ENCODE measurements around the gene SMIM35.

SMIM35 gene

DNA sequence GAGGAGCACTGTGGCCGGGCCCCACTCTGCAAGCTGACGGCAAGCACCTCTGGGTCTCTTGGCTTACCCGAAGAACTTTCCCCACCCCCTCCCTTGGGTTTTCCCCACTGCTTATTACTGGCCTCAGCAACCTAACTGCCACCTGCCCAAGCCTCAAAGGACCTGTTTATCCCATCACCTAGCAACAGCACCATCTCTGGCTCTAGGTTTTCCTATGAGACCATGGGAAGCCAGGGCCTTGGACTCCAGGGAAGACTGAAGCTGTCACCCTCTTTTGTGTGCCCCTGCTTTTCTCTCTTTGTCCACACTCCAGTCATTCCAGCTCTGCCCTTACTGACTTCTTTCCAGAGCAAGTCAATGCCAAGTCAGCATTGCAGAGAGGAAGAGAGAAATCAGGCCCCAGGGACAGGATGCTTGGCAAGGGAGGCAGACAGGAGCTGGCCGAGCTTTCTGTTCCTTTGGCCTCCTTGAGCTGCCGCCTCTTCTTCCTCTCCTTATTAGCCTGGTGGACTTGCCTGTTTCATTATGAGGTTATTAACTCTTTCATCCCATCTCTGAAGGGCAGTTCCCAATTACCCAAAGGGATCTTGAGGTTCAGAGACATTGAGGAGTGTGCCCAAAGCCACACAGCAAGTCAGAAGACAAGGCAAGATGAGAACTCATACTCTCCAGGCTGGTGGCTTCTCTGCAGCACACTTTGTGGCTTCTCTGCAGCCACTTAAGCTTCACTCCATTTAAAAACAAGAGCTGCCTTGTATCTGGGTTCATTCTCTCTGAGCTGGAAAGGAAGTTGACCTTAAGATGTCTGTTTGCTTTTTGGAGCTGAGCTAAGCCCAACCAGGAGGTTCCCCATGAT lies at the start of gene SMIM35:
Gene SMIM35, minus strand, starts transcription at position 51 of the 856 bp plus-strand sequence. CDS start 206 bp downstream, outside the sequence.
- no peak for ATAC-seq

DNA sequence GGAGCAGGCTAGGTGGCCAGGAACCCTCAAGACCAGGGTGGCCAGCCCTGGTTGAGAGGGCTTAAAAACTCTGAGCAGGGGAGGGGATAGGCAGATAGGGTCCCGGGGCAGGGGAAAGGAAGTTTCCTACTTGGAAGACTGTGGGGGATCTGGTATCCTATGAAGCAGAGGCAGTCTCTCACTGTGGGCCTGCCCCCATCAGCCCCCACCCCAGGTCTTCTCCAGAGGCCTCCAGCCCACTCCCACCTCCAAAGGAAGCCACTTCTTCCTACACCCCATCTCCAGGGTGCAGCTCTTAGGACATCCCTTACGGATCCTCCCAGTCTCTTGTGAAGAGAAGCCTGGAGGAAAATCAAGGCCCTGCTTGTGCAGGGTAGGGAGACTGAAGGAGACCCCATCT lies 49.6 kb upstream of the SMIM35 start:
- no peak for ATAC-seq

DNA sequence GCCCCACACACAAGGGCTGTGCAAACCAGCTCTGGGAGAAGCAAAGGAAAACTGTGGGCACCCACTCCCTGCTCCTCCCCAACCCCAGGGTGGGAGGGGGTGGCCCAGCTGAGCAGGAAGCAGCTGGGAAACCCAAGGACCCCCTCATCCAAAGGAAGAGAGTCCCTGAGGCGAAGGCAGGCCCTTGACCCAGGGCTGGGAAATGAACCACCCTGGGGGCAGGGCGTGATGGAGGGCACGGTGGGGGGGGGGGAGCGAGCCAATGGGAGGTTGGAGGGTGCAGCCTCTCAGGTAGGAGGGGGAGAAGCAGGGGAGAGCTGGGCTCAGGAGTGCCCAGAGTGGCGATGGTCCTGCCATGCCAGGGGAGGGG lies 49.0 kb upstream of the SMIM35 start:
- ATAC-seq: no peak

DNA sequence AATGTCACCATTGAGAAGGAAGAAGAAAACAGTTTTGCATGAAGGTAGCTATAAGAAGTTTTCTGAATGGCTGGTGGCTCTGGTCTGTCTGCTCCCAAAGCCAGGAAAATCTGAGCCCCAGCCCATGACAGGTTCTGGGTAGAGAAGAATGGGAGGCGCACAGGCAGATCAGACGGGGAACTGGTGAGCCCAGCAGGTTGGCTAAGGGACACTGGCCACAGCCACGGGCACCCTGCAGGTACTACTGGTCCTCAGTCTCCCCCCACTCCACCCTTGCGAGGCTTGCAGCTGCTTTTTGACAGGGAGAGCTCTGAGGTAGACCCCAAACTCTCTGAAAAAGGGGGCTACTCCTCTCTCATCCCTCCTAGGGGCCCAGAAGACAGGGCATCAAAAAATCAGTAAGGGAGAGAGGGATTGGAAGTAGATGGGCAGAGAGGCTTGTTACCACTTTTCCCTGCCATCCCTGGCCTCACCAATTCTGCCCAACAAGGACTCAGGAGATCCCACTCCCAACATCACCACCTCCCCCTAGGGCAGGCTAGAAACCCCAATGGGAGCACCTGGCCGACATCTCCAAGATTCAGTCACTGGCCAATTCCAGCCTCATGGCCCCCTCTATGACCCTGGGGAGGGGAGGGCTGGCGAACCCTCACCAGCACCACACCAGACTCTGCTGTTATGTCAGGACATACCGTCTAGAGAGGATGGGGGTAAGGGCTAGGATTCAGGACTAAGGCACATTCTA lies 48.5 kb upstream of the SMIM35 start:
- ATAC-seq: no peak

DNA sequence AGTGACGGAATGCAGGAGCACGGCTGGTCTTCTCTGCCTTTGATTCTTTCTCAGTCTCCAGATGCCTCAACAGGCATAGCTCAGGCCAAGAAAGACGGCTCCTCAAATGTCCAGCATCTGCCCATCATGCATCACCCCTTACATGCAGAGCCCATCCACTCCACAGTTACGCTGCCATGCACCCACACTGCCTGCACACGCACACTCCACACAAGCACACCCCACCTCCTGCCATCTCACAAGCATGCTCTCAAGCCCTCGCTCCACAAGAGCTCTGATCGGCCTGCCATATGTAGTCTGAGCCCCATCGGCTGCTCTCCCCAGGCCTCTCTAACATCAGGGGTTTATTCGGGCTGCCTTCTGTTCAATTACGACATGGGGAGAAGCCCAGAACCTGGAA lies 47.1 kb upstream of the SMIM35 start:
- no peak for ATAC-seq

DNA sequence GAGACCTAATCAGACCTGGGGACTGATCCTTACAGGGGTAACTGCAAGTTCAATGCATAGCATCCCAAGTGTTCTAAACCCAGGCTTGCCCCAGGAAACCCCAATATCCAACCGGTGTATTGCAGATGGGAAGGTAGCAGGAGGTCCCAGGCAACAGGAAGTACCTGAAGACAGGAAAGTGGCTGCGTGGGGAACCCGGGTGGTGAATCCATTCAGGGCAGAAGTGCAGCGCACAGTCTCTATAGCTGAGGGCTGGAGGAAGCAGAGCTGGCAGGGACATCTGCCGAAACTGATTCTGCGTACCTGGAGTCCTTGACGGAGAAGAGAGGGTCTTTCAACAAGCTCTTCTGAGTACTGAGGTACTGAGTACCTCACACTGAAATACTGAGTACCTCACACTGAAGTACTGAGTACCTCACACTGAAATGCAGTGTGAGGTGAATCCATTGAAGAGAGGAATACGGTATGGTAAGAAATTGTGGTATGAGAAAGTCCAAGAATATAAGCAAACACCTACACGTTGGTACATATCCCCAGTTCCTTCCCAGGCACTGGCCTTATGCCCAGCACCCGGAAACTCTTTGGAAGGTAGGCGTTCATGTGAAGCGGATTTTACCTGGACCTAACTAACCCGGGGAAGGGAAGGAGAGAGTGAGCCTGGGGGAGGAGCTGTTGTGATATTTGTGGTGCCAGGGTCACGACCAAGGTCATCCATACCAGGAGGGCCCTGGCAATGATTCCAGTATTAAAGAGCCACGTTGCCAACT lies 45.8 kb upstream of the SMIM35 start:
- ATAC-seq: no peak

DNA sequence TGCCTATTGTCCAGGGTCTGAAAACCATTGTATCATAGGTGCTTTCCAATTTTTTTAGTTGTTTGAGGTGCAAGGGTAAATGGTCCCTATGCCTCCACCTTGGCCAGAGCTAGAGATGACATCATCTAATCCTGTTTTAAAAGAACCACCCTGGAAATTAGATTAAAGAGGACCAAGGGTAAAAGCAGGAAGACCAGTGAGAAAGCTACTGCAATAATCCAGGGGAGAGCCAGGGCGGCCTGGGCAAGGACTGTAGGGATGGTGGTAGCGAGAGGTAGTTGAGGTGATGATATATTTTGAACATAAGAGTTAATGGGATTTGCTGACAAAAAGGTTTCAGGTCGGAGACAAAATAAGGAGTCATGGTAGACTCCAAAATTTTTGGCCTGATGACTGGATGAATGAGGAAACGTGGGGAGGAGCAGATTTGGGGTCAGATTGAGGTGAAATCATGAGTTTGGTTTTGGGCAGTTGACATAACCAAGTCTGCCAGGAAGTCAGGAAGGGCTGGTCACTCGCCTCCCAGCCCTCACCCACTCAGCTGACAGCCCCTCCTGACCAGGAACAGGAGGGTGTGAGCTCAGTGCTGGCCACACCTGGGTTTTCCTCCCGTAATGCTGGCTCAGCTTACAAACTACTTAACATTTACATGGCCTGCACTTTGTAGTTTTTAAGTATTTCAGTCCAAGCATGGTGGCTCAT lies 42.9 kb upstream of the SMIM35 start:
- ATAC-seq: no peak

DNA sequence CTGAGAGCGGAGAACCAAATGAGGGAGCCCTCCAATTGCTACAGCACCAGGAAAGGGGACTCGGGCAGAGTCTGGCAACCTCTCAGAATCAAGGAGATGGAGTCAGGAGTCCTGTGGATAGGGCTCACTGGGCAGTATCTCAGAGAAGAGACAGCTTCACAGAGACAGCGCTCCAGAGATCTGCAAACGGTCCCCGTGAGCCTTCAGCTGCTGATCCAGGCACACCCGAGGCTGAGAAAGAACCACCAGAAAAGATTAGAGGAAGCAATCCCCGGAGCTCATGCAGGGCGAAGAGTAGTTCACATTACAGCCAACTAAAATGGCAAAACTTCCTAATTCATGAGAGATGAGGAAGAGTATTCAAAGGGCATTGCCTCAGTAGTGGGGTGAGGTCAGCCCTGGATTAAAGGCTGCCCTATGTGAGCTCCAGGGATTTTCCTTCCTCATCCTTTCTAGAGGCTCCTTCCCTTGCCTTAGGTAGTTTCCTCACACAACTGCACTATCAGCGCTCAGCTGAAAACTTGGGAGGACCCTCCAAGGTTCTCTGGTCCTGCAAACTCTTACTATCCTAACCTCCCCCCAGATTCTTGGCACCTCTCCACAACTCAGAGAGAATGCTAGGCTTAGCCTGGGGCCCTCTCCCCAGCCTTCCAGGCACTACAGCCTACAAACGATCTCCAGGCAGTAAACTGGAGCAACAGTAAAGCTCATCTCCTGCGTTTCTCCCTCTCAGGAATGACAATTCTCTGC lies 42.1 kb upstream of the SMIM35 start:
- ATAC-seq: no peak

DNA sequence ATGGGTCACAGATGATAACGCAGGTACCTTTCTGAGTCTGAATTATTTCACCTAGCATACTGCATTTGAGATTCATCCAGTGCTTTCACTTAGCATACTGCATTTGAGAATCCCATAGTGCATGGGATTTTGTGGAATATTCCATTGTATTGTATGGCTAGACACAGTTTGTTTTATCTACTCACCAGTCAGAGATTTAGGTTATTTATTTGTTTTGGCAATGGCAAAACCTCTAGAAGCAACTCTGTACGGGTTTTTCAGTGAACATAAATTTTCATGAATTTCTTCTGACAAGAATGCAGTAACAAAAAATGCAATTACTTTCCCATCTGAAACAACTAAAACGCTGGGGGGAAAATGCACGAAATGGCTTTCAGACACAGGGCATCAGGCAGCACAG lies 41.5 kb upstream of the SMIM35 start:
- no peak for ATAC-seq

DNA sequence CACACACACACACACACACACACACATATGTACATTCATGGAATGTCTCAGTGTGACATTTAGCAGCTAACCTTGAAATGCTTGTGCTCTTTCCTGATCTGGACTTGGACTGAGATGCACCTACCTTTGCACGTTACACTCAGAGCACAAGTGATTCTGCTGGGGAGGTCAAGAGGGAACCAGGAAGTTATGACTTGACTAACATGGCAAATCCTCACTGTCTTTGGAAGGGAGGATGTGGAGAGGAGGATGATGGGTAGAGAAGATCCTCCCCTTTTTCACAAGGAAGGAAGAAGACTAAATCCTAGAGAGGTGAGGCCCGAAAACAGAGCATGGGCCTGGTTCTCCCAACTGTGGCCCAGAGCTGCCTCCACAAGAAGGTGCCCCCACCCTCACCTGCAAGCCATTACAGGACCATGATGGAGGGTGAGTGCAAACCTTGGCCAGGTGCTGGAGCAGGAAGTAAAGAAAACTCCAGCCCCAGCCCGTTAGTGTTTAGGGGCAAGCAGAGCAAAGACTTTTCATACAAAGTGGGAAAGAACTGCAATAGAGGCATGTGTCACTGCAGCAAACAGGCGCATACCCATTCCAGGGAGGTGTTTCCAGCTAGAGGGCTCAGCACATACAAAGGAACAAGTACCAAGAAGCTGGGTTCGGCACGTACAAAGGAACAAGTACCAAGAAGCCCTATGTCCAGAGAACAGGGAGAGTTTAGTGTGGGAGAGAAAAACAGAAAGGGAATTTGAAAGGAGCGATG lies 39.5 kb upstream of the SMIM35 start:
- ATAC-seq: no peak

DNA sequence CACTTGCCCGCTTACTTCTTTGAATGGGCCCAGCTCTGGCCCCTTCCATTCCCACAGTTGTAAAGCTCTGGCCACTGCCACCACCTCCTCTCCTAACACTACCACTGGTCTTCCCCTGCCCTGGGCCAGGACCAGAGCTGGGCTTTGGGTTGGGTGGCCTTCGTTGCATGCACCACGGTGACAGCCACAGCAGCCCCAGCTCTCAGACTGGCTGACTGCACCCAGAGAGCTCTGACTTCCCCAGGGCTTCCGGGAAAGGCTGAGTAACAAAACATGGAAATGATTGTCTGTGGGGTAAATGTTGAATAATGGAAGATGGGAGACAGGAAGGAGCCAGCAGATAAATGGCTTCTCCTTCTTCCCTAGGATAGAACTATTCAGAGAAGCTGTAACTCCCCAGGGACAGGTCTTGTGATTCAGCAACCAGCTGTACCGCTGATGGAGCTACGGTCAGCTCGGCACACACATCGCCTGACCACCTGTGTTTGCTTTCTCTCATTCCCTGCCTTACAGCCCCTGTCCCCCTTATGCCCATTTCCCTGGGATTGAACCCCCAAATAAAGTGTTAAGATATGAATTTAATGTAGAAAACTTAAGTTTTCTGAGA lies 38.3 kb upstream of the SMIM35 start:
- no peak for ATAC-seq

DNA sequence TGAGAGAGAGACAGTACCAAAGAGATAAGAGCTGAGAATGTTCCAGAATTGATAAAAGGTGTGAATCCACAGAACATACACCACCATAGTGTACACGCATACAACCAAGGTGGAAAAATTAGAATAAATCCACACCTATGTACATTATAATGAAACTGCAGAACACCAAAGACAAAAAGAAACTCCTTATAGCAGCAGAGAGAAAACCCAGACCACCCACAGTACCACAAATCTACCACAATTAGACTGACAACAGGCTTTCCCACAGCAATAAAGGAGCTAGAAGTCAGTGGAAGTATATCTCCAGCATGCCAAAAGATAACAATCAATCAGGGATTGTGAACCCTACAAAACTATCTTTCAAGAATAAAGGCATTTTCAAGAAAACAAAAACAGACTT lies 34.0 kb upstream of the SMIM35 start:
- no peak for ATAC-seq

DNA sequence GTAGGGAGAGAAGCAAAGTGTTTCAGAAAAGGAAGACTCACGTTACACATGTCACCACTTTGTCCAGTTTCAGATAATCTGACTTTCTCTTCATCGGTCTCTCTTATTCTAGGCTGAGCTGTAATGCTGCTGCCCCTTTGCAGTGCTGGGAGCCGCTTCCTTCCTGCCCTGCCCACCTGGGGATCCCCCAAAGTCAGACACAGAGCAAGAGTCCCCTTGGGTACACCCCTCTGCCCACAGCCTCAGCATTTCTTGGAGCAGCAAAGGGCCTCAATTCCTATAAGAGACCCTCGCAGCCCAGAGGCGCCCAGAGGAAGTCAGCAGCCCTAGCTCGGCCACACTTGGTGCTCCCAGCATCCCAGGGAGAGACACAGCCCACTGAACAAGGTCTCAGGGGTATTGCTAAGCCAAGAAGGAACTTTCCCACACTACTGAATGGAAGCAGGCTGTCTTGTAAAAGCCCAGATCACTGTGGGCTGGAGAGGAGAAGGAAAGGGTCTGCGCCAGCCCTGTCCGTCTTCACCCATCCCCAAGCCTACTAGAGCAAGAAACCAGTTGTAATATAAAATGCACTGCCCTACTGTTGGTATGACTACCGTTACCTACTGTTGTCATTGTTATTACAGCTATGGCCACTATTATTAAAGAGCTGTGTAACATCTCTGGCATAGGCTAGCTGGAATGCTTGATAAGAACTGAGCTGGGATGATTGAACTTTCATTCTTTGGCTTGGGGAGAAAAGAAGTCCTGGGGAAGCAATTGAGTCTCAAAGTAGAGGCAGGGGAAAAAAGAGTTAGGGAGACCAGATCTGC lies 31.2 kb upstream of the SMIM35 start:
- no peak for ATAC-seq

DNA sequence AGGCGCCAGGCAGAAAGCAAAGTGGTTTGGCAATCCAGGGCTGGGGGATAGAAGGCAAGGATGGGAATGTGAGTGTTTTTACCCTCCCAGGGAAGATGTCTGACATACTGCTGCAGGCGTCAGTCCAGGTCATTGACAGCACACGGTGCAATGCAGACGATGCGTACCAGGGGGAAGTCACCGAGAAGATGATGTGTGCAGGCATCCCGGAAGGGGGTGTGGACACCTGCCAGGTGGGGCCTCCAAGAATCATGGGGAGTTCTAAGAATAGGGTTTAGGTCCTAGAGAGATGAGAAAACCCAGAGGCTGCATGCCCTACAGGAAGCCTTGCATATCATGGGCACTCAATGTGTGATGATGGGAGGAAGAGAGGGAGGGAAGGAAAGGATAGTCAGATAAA lies 28.3 kb upstream of the SMIM35 start:
- ATAC-seq: no peak

DNA sequence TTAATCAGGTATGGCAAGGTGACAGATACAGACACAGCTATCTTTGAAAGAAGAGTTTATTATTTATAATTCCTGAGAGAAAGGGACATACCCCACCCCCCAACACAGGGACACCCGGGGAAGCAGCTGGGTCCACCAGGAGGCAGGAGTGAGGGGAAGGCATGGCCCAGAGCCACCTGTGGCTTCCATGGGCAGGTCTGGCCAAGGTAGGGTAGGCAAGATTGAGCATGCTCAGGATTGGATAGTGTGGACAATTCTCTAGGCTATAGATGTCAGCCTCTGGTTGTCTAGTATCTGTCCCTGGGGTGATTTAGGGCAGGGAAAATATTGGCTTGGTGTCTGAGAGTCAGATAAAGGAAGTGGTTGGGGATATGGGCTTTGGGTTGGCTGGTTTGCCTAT lies 27.5 kb upstream of the SMIM35 start:
- ATAC-seq: no peak

DNA sequence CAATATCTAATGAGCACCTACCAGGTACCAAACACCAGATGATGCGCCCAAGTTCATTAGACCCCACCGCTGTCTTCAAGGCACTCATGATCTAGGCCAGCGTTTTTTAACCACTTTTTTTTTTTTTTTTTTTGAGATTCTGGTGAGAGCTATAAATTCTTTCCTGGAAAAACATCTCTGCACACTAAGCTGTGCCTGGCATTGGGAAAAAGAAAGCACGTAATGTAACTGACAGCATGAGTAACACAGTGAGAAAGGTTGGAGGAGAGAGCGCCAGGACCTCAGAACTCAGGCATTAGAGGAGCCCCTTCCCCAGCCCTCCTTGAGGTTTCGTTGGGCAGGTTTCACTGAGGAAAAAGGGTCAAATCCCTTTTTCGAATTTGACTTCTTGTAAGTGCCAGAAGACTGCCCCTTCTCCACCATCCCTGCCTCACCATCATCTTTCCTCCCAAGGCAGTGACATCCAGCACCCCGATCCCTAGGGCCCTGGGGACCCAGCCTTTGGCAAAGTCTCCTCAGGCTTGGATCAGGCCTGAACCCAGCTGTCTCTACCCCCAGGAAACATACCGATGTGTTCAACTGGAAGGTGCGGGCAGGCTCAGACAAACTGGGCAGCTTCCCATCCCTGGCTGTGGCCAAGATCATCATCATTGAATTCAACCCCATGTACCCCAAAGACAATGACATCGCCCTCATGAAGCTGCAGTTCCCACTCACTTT lies 26.1 kb upstream of the SMIM35 start:
- no peak for ATAC-seq

DNA sequence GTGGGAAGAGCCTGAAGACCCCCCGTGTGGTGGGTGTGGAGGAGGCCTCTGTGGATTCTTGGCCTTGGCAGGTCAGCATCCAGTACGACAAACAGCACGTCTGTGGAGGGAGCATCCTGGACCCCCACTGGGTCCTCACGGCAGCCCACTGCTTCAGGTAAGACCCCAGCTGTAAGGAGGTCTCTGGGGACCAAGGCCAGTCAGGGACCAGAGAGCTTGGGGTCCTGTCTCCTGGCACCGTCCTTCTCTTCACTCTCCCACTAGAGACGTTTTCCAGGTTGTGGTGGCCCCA lies 24.9 kb upstream of the SMIM35 start:
- ATAC-seq: no peak

DNA sequence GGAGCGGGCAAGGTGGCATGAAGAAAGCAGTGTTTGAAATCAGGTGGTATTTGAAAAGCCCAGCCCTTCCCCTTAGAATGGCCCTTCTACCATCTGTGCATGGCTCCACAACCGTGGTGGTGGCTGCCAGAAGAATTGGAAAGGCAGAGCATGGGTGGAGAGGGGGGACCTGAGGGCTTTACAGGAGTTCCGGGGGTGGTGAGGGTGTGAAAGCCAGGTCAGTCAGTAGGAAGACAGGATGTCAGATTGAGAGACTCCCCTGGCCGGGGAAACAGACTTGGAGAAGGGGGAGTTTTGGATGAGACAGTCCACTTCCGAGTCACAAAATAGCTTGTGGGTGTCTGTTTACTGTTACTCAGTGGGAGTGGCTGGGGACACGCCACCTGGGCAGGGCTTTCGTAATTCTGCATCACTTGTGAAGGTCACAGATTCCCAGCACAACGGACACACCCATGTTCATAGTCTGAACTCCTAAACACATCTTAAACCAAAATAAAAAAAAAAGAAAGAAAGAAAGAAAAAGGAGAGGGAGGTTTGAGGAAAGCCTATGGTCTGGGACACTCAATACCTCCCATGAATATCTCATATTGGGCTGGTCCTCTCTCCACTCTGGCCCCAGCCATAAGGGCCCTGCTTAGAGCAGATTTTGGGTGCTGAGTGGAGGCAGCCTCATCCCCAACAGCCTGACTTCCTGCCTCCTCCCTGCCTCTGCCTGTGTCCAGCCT lies 24.4 kb upstream of the SMIM35 start:
- no peak for ATAC-seq

DNA sequence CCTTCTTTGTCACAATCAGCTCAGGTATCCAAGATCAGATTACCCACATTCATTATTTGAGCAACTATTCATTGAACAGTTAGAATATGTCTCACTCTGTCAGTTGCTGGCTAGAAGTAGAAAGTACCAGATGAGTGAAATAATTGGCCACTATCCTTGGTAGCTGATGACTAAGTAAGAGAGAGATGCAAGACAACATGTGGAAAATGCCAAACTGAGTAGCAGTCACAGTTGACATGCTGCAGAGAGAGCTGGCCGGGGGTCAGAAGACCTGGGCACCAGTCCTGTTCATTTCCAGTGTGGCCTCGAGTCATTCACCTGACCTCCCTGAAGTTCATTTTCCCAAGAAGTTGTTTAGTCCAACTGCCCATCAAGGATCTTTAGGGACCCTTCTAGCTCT lies 22.5 kb upstream of the SMIM35 start:
- no peak for ATAC-seq

Measured in activated CD4-positive, CD25-positive, alpha-beta regulatory T cell treated with anti-CD3 and anti-CD28 coated beads, Interleukin-2, amount 50 U/mL, for 24 hours (primary cell).